Raji (cell line): ENCODE results near the gene PHB1.

Experiments
- POLR2A ChIP-seq: IDR thresholded peaks from 2 replicates; pipeline ENCODE4 v1.6.1; 2011; ENCODE audit warnings: low read depth, low read length, control low read depth; ENCODE audit not compliant: insufficient read depth

PHB1 gene

DNA sequence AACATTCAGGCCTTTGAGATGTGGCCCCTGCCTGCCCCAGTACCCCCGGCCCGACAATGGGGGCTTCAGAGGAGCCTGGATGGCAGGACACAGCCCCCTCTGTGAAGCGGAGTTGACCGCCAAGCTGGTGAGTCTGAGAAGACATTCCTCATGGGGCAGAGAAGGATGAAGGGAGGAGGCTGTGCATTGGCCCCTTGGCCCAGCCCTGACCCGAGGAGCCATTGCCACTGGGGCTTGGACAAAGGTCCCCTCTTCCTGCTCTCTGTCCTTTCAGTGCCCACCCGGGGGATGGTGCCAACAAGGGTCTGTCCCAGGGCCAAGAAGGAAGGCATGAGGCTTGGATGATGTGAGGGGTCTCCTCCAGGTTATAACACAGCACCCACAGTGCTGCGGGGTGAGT lies 30.9 kb upstream of the PHB1 start:
- TF ChIP-seq POLR2A = no peak

DNA sequence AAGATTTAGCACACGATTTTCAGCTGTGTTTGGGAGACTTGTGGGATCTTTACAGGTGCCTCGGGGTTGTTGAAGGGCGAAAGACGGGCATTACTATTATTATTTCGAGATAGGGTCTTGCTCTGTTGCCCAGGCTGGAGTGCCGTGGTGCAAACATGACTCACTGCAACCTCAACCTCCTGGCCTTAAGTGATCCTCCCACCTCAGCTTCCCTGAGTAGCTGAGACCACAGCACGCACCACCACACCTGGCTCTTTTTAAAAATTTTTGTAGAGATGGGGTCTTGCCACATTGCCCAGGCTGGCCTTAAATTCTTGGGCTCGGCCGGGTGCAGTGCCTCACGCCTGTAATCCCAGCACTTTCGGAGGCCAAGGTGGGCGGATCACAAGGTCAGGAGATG lies 29.7 kb upstream of the PHB1 start:
- TF ChIP-seq POLR2A = no peak

DNA sequence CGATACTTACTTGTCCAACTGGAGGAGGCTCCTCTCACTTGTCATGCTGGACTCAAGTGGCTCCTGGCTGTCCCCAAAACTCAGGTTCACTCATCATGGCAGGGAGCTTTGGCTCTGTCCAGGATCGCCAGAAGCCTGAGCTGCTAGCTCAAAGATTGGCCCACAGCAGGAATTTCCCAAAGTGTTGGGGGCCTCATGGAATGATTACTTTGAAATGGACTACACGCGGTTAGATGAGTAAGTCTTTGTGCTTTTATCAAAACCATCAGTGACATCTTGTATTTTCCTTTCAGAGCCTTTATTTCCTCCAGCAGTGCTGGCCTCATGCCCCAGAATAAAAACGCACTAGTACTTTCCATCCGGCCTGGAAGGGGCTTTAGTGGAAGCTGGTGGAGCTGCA lies 29.2 kb upstream of the PHB1 start:
- no peak for TF ChIP-seq POLR2A

DNA sequence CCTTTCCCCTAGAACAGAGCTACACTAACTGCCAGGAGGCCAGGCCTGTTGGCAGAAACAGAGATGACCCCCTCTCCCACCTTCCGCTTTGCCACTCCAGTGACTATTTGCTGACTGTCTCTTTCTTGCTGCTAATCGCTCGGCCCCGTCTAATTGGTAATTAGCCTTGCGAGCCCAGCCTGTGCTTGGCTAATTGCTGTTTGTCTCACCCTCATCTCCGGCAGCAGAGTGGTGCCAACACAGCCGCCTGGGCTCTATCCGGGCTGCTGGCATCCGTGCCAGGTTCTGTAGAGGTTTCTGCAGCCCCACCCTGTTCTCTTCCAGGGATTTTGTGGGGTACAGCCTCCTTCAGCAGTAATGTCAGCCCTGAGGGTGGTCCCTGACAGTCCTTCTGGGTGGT lies 27.4 kb upstream of the PHB1 start:
- TF ChIP-seq POLR2A = no peak

DNA sequence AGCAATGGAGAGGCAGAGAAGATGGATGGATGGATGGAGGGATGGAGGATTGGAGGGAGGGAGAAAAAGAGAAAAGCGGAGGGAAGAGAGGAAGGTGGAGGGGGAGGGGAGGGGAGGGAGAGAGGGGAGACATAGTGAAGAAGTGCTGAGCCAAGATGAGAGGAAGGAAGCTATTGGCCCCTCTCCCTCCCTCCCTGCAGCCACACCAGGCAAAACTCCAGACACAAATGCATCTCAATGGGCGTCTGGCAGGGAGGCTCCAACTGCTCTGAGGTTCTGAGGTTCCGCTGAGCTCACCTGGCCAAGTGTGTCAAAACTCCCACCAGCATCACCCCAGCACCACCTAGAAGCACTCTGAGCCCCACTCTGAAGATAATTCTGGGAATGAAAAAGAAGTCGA lies 26.9 kb upstream of the PHB1 start:
- TF ChIP-seq POLR2A = no peak

DNA sequence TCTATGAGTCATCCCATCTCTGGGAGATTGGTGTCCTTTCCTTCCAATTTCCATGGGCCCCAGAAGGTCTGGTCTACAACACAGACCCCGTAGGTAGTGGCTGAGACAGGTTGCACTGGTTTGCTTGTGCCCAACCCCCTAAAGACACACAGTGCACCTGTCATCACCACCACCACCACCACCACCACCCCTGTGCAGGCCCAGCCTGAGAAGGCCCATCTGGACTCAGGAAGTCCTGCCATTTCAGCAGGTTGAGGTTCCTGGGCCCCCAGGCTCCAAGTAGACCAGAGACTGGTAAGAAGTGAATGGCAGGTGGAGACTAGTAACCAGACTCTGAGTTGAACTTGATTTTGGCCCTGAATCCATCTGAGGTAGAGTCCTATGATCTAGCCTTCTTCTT lies 25.9 kb upstream of the PHB1 start:
- TF ChIP-seq POLR2A = no peak

DNA sequence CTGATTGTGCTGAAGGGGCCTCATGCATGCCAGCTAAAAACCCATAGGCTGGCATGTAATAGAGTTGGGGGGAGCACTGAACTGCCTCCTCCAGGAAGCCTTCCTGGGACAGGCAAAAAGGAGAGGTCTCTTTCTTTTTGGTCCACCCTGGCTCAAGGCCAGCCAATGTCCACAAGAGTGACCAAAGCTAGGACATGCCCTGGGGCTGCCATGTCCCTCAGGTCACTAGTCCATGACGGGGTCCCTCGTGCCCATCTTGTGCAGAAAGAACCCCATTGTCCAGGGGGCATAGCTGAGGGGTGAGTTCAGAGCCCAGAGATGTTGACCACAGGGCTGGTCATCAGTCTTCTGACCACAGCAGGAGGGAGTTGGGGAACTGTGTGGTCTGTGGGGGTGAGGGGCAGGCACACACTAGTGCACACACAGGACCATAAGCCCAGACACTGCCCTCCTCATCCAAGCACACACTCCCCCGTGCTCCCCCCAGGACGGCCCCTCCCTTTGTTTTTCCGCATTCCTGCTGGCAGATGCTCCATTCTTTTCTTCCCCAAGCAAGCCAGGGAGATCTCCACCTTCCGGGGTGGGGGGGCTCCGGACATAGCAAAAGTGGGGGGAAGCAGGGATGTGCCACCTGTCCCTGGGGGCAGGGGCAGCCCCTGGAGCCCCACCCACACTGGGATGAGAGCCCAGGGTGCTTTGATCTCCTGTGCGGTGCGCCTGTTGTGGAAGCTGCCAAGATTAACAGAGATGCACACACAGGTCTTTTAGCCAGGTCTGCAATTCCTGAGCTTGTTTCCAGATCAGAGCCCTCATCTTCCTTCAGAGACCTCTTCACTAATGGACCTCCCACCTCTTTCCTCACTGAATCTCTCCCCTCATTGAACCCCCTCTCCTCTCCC lies 25.2 kb upstream of the PHB1 start:
- TF ChIP-seq POLR2A = no peak

DNA sequence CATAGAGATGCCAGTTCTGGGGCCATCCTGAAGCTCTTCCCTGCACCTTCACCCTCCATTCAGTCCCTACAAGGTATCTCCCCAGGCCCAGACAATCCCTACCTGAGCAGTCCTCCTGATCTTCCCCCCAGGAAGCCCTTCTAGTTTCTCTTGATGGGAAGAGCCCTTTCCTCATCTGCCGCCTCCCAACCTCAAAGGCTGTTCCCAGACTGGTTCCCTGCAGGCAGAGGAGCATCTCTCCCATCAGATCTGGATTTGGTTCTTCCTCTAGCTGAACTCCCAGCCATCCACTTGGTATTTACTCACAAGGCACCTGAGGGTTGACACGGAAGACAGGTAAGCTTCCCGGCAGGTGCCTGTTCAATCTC lies 24.6 kb upstream of the PHB1 start:
- no peak for TF ChIP-seq POLR2A

DNA sequence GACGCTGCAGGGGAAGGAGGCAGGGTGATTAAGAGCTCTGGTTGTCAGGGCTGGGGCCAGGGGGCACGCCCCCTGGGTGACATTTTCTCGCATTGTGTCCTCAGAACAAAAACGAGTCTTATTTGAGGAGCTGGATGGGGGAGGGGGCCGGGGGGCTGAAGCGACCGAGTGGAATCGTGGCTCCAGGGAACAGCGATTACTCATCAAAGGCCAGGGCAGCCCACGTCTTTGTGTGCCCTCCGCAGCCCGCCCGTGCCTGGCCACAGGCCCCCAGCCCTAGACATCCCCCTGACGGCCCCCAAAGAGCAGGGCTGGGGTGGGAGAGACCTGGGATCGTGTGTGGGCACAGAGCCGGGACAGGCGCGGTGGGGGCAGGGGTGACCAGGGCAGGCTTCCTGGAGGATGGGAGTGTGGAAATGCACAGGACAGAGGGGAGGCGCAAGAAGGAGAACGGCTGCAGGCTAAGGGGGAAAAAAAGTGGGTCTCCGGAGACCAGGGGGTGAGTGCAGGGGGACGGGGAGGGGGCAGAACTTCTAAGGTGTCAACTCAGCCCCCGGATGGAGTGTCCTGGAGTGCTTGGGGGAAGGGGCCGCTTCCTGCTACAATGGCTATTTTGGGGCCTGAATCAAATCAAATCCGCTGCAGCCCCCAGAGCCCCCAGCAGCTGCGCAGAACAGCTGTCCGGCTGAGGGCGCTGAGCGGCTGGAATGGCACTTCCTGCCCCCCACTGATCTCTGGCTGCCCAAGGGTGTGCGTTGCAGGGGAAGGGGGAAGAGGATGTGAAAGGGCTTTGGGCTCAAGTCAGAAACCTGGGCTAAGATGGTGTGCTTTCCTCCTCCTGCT lies 24.0 kb upstream of the PHB1 start:
- TF ChIP-seq POLR2A = no peak

DNA sequence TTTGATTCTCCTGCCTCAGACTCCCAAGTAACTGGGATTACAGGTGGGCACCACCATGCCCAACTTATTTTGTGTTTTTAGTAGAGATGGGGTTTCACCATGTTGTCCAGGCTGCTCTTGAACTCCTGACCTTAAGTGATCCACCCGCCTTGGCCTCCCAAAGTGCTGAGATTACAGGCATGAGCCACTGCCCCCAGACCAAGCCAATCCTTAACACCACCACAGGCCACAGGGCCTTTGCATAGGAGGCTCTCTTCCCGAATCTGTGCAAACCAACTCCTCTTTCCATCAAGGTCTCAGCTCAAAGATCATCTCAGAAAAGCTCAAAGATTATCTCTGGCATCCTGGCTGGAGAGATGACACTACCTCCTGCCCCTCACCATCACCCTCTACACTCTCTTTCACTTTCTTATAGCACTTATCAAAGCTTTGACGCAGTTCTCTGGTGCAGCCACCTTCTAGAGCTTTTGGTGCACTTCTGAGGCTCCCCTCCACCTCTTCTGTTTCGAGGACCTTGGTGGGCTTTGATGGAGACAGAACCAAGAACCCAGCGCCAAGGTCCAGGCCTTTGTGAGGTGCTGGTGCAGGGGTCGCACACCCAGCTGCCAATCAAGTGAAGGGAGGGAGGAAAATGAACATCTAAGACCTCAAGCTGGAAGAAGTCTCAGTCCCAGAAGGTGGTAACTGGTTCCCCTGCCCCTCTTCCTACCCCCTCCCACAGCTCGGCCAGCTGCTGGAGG lies 23.2 kb upstream of the PHB1 start:
- no peak for TF ChIP-seq POLR2A

DNA sequence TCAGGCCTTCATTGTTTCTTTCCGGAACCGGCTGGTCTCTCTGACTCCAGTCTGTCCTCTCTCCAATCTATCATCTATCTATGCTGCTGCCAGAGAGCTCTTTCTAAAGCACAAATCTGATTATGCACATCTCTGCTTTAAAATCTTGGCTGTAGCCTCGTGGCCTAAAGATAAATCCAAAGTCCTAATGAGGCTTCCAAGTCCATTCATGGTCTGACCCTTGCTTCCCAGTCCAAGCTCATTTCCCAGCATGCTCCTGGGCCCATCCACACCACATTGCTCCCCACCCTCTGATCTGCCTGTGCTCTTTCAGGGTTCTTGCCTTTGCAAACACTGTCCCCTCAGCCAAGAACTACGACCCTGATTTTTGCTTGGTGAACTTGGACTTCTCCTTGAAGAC lies 21.5 kb upstream of the PHB1 start:
- TF ChIP-seq POLR2A = no peak

DNA sequence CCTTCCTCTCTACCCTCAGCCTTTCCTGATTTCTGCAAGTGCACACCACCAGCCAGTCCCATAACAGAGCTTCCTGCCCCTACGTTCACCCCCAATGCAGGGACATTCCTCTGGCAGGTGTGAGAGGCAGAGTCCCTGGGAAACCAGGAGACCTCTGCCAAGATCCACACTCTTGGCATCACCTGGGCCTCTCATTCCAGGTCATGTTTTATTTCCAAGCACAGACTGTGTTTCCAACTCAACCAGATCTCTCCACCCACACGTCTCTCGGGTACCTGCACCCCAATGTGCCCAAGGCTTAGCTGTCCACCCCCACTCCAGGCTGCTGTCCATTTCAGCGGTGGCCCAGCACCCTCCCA lies 21.0 kb upstream of the PHB1 start:
- no peak for TF ChIP-seq POLR2A

DNA sequence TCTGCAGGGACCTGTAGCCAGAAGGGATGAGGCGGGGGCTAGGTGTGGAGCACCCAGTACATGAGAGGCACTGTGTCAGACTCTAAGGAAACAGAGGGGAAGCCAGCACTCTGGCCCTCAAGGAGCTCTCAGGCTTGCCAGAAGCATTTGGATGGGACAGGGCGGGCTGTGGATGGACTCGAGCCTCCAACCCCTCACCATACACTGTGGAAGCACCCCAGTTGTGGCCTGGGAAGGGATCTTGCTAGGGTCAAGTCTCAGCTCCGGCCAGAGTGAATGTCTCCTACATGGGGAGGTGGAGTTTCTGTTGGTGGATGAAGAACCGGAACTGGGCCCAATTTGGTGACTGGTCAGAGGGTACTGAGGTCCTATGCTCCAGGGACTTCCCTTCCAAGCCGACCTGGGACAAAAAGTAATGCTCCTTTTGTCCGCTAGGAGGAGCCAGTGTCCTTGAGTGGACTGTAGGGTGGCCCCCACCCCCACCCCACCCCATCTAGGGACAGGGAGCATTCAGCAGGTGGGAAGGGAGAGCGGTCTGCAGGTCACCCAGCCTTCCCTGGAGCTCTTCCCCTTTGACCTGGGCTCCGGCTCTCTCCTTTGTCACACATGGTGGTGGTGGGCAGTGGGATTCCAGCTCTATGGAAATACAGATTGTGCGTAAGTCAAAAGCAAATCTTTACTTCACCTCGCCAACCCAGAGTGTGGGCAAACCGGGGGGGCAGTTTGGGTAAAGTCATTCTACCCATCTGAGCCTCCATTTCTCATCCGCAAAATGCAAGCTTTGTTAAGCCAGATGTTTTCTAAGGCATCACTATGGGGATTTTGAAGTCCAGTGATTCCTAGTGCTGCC lies 20.4 kb upstream of the PHB1 start:
- TF ChIP-seq POLR2A = no peak

DNA sequence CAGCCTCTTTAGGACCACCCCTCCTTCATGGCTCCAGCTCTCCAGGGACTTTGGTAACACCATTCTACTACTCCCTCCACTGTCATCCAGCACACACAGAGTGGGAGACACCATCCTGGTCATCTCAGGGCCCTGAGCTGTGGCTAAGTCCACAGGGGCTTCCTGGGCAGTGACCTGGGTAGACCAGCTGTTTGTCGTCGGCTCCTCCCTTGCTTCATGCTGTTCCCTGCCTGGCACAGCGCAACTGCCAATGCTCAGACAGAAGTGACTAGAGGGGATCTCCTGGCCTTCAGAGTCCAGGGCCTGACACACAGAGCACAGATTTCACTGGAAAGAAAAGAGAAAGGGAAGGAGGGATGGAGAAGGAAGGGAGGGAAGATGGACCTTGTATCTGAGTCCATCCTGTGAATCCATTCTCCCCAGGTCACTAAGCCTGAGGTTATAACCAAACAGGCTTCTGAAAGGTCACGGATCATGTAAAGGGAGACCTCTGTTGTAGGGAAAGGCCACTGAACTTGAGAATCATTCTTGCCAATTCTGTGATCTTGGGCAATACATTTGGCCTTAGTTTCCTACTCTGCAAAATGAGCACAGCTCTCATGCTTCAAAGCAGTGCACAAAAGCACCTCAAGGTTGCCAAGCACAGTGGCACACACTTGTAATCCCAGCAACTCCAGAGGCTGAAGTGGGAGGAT lies 18.5 kb upstream of the PHB1 start:
- TF ChIP-seq POLR2A = no peak
